PC-9 (cell line): ENCODE measurements around the gene KLHL10.

Source experiments
- CTCF ChIP-seq: fragments of 200-600 bp; sonication (generic); conservative IDR thresholded peaks from 2 replicates; pipeline ENCODE4 v1.6.1; 2017; ENCODE audit warnings: mixed run types, antibody characterized with exemption, mild to moderate bottlenecking, moderate library complexity
- EZH2 ChIP-seq: fragments of 200-600 bp; sonication (generic); IDR thresholded peaks from 2 replicates; pipeline ENCODE4 v1.8.0; 2017; ENCODE audit warnings: antibody characterized with exemption, low read depth

GRCh38 chr17:41865596-41865893 is 27.9 kb downstream of the KLHL10 start:
- TF ChIP-seq CTCF (no peak), EZH2 (no peak)
